ENCODE results near the gene SSTR1. TPM values are rescaled to one million over a fixed set of nuclear protein-coding genes. Genes with fewer than 3 reads are reported as not detected.

The SSTR1 gene
- total RNA-seq, 1 donor from 2014 or later = 0.15 TPM

DNA sequence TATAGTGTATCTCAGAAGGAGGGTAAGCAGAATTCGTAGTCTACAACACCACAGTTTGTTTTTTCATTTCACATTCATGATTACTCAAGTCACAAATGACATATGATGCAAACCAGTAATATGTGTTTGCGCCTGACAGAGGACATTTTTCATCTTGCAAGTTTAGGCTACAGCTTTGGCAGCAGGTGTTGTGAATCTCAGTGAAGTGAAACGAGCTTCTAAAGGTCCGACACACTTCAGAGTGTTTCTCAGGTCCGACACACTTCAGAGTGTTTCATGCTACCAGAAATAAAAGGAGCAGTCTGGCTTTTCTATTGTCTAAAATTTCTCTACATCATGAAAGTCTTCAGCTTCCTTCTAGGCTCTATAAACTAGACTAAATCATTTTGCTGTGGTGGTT is 25.5 kb downstream of the SSTR1 start:
- DNase-seq (ENCODE audit: low read depth) = no peak

DNA sequence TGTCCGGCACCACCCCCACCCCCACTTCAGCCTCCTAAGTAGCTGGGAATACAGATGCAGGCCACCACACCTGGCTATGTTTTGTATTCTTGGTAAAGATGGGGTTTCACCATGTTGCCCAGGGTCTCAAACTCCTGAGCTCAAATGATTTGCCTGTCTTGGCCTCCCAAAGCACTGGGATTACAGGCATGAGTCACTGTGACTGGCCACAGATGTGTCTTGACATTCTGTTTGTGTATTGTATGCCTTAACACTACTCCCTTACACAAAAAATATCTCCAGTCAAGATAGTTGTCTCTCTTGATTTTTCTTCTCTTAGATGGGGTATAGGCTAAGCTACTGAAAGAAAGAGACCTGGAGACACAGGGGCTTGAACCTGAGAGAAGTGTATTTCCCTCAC is 30.6 kb downstream of the SSTR1 start:
- no peak for DNase-seq (ENCODE audit: low read depth)

DNA sequence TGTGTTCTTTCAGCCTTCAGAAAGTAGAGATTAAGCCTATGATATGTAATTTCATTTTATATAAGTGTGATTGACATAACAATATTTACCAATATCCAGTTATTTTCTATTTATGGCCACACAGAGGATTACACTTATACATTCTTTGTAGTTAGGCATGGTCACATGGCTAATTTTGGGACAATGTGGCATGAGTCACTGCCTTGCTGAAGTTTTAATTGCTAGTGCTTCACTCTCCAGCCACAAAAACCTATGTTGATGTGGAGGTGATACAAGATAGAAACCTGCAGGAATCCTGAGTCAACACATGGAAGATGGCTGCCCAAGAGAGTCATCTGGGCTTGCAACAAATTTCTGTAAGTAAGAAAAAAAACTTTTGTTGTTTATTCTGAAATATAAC is 31.2 kb downstream of the SSTR1 start:
- DNase-seq (ENCODE audit: low read depth) = no peak

DNA sequence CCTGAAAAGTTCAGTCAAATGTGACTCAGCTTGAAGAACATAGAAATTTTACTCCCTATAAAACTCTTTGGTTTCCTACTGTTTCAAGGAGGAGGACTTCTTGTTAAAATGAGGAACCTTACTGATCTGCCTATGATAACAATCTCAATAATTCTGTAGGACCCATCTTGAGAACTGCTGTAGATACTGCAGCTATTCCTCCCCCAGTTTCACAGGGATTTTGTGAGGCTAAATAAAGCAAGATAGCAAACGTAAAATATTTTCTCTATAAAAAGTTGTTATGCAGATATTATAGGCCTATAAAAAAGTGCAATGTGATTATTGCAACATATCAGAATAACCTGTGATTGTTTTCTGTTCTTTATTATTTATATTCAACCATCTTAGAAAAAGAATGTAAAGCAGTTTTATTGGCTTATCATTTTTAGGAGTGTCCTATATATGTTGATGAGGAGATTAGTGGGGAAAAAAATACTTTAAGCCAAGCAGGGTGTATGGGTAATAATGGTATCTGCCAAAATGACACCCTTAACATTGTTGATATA is 36.1 kb downstream of the SSTR1 start:
- DNase-seq (ENCODE audit: low read depth) = no peak

GRCh38 chr14:38248321-38249028 is 40.8 kb downstream of the SSTR1 start:
- DNase-seq (ENCODE audit: low read depth) = no peak

GRCh38 chr14:38250331-38250730 is 42.6 kb downstream of the SSTR1 start:
- DNase-seq (ENCODE audit: low read depth) = no peak

- DNase-seq (ENCODE audit: low read depth) = no peak
These were observed 44.5 kb downstream of the SSTR1 start for GRCh38 chr14:38252066-38252710.

- no peak for DNase-seq (ENCODE audit: low read depth)
These were observed 46.0 kb downstream of the SSTR1 start for GRCh38 chr14:38253676-38254075.

DNA sequence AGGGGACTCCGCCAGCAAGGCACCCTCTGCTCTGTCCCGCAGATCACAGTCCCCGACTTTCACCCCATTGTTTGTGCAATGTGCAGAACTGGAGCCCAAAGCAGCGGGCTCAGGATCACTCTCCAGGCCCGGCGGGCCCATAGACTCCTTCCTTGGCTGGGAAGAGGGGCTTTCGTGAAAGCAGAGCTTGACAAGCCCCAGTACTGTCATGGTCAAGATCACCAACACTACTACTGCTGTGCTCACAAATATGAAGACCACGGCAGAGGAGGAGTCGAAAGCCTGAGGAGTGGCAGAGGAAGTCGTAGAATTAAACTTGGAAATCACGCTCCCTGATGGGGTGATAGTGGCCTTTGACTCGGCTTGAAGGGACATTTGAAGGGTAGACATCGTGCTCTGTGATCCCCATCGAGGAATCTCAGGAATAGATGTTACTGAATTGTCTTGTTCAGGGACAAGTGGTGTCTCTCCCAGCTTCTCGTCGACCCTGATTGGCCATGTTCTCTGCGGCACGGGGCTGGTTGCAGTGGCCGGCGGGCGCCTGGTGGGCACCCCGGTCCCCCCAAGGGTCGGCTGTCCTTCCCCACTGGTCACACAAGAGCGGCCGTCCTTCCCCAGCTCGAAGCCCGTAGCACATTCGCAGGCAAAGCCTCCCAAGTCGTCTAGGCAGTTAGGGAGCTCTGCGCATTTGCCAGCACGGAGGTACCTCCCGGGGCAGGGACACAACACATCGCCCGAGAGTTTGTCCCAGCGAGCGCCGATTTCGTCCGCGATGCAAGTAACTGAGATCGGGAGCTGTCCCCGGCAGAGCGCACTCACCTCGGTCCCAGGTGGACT is 47.1 kb downstream of the SSTR1 start:
- no peak for DNase-seq (ENCODE audit: low read depth)

DNA sequence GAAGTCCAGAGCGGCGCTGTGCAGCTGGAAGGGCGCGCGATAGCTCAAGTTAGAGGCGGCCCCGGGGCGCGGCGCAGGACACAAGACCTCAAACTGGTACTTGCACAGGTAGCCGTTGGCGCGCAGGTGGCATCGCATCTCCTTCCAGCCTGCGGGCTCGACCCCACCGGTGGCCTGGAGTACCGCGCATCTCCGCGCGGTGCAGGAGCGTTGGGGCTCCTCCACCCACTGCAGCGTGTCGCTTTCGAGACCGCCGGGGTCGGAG is 47.6 kb downstream of the SSTR1 start:
- DNase-seq (ENCODE audit: low read depth) = no peak

GRCh38 chr14:38255673-38256532 is 48.2 kb downstream of the SSTR1 start, which contains the start of gene CLEC14A:
CLEC14A (minus strand) TSS chr14:38256093; CDS start chr14:38256022, 71 bp downstream.
- DNase-seq (ENCODE audit: low read depth) = no peak

DNA sequence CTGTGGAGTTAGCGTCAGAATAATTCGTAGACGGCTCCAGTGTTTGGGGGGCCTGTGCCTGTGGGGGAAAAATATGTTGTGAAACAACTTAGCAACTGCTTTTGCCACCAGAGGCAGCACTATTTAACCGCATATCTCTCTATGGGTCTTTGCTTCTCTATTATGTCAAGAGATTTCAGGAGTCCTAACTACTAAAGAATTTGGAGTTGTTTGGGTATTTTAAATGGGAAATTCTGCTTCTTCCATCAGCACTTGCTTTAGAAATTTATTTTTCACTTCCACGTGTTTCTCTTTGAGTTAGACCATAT is 48.8 kb downstream of the SSTR1 start:
- no peak for DNase-seq (ENCODE audit: low read depth)

GRCh38 chr14:38257507-38257906 is 49.8 kb downstream of the SSTR1 start:
- DNase-seq (ENCODE audit: low read depth) = peak; percentile 28

DNA sequence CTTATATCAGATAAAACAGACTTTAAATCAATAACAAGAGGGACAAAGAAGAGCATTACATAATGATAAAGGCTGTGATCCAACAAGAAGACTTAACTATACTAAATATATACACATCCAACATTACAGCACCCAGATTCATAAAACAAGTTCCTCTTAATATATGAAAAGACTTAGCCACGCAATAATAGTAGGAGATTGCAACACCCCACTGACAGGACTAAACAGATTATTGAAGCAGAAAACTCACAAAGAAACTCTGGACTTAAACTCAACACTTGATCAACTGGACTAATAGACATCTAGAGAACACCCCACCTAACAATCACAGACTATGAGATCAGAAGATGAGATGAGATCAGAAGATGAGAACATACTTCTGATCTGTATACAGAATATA is 53.9 kb downstream of the SSTR1 start:
- DNase-seq (ENCODE audit: low read depth) = peak; percentile 7

Other genes with a start within 250 kb of the SSTR1 start
- under 0.01 and 0.20 TPM in 2 replicates for gene CLEC14A, start 48.2 kb downstream of the SSTR1 start, total RNA-seq

All from renal cortical epithelial cell (primary cell).